Panc1 (cell line): ENCODE results near the gene TGM6. TPM values are rescaled to one million over a fixed set of nuclear protein-coding genes. Genes with fewer than 3 reads are reported as not detected.

Source experiments
- ATAC-seq: fragments of 200-7000 bp; cut with Tn5 transposase; 2 replicates; pipeline ENCODE4 v1.9.1; 2020; ENCODE audit warnings: mild to moderate bottlenecking, moderate library complexity
- BruUV-seq: library from RNA; stranded (reverse); fragments of 400-500 nt; replicated peaks from 2 replicates; lab custom pipeline; 2021; lab: Mats Ljungman, UMichigan
- CTCF ChIA-PET: fragments of 300-600 bp; sonication (Branson Sonifier 250); formaldehyde crosslinking; loops from one replicate; lab custom pipeline; 2022; ENCODE audit warnings: antibody characterized with exemption; lab: Charles Lee
- POLR2A ChIA-PET: fragments of 300-600 bp; sonication (Branson Sonifier 250); formaldehyde crosslinking; loops from one replicate; lab custom pipeline; 2022; ENCODE audit warnings: antibody characterized with exemption; lab: Charles Lee
- DNase-seq: peaks from one replicate; pipeline ENCODE4 v3.0.0-alpha.2; 2010; ENCODE audit warnings: low read depth, low spot score
- H3K27ac ChIP-seq: 2 replicates; pipeline ENCODE4 v1.5.1; 2011; ENCODE audit warnings: mild to moderate bottlenecking, low read length, inconsistent platforms
- H3K27me3 ChIP-seq: fragments of 200-500 bp; sonication (Bioruptor generic); 2 replicates; pipeline ENCODE4 v1.6.0; 2014; ENCODE audit warnings: low read length, inconsistent platforms; ENCODE audit not compliant: control insufficient read depth, insufficient read depth
- H3K36me3 ChIP-seq: fragments of 200-500 bp; sonication (Bioruptor generic); 2 replicates; pipeline ENCODE4 v1.5.1; 2014; ENCODE audit warnings: inconsistent platforms, mild to moderate bottlenecking, low read length, moderate library complexity; ENCODE audit not compliant: control insufficient read depth, insufficient read depth
- H3K4me1 ChIP-seq: 2 replicates; pipeline ENCODE4 v1.5.1; 2011; ENCODE audit warnings: inconsistent platforms, mild to moderate bottlenecking, low read length, moderate library complexity; ENCODE audit not compliant: control insufficient read depth, insufficient read depth
- H3K4me3 ChIP-seq, 2 experiments: 2 replicates each; pipeline ENCODE4 v1.5.1; 2011 to 2012; ENCODE audit warnings: low read depth in 2 of 2, low read length in 2 of 2, mild to moderate bottlenecking in 2 of 2, inconsistent platforms in 1 of 2, moderate library complexity in 1 of 2
- H3K9me3 ChIP-seq: fragments of 200-500 bp; sonication (Bioruptor generic); 2 replicates; pipeline ENCODE4 v1.5.1; 2014; ENCODE audit warnings: low read depth, mild to moderate bottlenecking, inconsistent platforms, low read length, moderate library complexity; ENCODE audit not compliant: control insufficient read depth, insufficient read depth
- POLR2AphosphoS5 ChIP-seq: IDR thresholded peaks from 2 replicates; pipeline ENCODE4 v1.6.1; 2012; ENCODE audit warnings: mild to moderate bottlenecking, low read depth, low read length, moderate library complexity
- SIN3A ChIP-seq: IDR thresholded peaks from 2 replicates; pipeline ENCODE4 v1.6.1; 2012; ENCODE audit warnings: low read depth, mild to moderate bottlenecking, low read length, moderate library complexity, borderline replicate concordance; ENCODE audit not compliant: insufficient read depth
- TCF7L2 ChIP-seq: IDR thresholded peaks from 2 replicates; pipeline ENCODE4 v1.6.1; 2011; ENCODE audit warnings: mild to moderate bottlenecking, low read depth, low read length, inconsistent platforms
- in situ Hi-C: cut with HindIII; loops from 2 replicates; pipeline ENCODE4 v1.10.0; 2016; ENCODE audit warnings: low sequenced_read_pairs, low pct_unique_long_range_greater_than_20kb
- intact Hi-C: fragments of 100-400 bp; cut with micrococcal nuclease; formaldehyde crosslinking; loops from one replicate; pipeline ENCODE4 v1.10.0; 2022; ENCODE audit not compliant: unreplicated experiment
- total RNA-seq: library from RNA; stranded (reverse); gene quantifications from one replicate; pipeline ENCODE4 v1.2.1, GENCODE V29; 2021; ENCODE audit not compliant: unreplicated experiment
- TF ChIP-seq, protein P1 (sequence below), 2 experiments: IDR thresholded peaks; 2 replicates each; pipeline ENCODE4 v1.6.1; 2011 to 2012; ENCODE audit warnings: low read depth in 2 of 2, control low read depth in 1 of 2, low read length in 1 of 2, mild to moderate bottlenecking in 1 of 2, moderate library complexity in 1 of 2; ENCODE audit not compliant: insufficient read depth in 1 of 2
- TF ChIP-seq, protein P2 (sequence below): fragments of 450-650 bp; IDR thresholded peaks from 2 replicates; pipeline ENCODE4 v1.5.1; 2017; ENCODE audit warnings: mild to moderate bottlenecking

TGM6 gene
- total RNA-seq, 1 experiment from 2014 or later: not detected

DNA sequence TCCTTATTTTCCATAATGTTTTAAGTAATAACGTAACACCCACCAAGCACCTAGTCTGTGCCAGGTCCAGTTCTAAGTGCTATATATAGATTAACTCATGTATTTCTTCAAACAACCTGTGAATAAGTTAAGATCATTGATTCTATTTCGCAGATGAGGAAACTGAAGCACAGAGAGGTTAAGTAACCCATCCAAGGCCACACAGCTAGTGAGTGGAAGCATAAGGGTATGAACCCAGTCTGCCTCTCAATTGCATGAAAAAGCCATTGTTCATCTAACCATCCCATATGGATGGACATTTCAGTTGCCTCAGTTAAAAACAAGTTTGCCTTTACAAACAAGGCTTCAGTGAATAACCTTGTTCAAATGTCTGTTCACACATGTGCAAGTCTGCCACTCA, 20.8 kb downstream of the TGM6 start:
- no peak overlapping the region for H3K4me3 ChIP-seq
- CTCF ChIA-PET: interaction anchor here (0.5 to 0.7 kb wide), 2 partner anchors 297 to 432 kb away, joined by 3 to 4 read pairs; no protein-coding TSS in a partner anchor
- intact Hi-C loops (no loop called here), in situ Hi-C loops (no loop called here)
- H3K27me3 ChIP-seq: no peaks in the 10 kb centered on the region
- TF ChIP-seq, protein P1, sequence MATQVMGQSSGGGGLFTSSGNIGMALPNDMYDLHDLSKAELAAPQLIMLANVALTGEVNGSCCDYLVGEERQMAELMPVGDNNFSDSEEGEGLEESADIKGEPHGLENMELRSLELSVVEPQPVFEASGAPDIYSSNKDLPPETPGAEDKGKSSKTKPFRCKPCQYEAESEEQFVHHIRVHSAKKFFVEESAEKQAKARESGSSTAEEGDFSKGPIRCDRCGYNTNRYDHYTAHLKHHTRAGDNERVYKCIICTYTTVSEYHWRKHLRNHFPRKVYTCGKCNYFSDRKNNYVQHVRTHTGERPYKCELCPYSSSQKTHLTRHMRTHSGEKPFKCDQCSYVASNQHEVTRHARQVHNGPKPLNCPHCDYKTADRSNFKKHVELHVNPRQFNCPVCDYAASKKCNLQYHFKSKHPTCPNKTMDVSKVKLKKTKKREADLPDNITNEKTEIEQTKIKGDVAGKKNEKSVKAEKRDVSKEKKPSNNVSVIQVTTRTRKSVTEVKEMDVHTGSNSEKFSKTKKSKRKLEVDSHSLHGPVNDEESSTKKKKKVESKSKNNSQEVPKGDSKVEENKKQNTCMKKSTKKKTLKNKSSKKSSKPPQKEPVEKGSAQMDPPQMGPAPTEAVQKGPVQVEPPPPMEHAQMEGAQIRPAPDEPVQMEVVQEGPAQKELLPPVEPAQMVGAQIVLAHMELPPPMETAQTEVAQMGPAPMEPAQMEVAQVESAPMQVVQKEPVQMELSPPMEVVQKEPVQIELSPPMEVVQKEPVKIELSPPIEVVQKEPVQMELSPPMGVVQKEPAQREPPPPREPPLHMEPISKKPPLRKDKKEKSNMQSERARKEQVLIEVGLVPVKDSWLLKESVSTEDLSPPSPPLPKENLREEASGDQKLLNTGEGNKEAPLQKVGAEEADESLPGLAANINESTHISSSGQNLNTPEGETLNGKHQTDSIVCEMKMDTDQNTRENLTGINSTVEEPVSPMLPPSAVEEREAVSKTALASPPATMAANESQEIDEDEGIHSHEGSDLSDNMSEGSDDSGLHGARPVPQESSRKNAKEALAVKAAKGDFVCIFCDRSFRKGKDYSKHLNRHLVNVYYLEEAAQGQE (IDR thresholded peaks at IDR 0.05; ENCODE audit: insufficient read depth in 1 of 2, low read depth in 2 of 2, low read length in 1 of 2): no peak
- TF ChIP-seq POLR2AphosphoS5 (no peak), TCF7L2 (no peak), SIN3A (no peak)
- TF ChIP-seq, protein P2, sequence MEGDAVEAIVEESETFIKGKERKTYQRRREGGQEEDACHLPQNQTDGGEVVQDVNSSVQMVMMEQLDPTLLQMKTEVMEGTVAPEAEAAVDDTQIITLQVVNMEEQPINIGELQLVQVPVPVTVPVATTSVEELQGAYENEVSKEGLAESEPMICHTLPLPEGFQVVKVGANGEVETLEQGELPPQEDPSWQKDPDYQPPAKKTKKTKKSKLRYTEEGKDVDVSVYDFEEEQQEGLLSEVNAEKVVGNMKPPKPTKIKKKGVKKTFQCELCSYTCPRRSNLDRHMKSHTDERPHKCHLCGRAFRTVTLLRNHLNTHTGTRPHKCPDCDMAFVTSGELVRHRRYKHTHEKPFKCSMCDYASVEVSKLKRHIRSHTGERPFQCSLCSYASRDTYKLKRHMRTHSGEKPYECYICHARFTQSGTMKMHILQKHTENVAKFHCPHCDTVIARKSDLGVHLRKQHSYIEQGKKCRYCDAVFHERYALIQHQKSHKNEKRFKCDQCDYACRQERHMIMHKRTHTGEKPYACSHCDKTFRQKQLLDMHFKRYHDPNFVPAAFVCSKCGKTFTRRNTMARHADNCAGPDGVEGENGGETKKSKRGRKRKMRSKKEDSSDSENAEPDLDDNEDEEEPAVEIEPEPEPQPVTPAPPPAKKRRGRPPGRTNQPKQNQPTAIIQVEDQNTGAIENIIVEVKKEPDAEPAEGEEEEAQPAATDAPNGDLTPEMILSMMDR: no peak
- no TSS peak for BruUV-seq
- no peak overlapping the region for H3K27ac ChIP-seq
- POLR2A ChIA-PET: no interaction called here
- ATAC-seq (no peak), DNase-seq (no peak)
- H3K9me3 ChIP-seq: no peaks in the 10 kb centered on the region; the same call in 1 of the 2 replicates
- no peaks in the 10 kb centered on the region for H3K36me3 ChIP-seq
- H3K4me1 ChIP-seq: no peaks in the 10 kb centered on the region

DNA sequence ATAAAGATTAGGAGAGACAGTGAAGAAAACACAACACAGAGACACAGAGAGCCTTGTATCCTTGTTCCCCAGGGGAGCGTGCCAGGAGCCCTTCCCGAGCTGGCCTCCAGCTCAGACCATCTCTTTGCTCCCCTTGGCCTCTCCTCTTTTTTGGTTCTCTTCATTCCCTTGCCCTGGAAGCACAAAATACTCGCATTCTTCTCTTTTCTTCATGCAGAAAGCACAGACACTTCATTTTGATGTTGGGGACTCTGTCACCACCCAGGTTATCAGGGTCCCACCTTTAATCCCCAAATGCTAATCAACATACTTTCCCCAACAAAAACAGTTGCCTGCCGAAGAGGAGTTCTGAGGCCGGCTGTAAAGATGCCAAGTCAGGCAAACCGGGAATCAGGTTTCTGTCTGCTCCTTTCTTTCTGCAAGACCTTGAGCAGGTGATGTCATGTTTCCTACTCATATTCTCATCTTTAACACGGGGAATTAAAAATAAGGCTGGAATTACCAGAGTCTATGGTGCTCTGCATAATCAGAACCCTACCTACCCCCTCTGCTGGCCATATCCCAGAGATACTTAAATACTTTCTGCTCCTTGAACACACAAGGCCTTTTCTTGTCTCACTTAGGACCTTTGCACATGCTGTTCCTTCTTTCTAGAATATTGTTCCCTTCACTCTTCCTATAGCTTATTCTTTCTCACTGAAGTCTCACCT, 21.7 kb downstream of the TGM6 start:
- no peak overlapping the region for H3K27ac ChIP-seq
- no peaks in the 10 kb centered on the region for H3K4me1 ChIP-seq
- in situ Hi-C loops: no loop called here
- H3K27me3 ChIP-seq: no peaks in the 10 kb centered on the region
- DNase-seq (no peak), ATAC-seq (peak; percentile 74)
- H3K4me3 ChIP-seq: no peak overlapping the region
- intact Hi-C loops: no loop called here
- ChIA-PET CTCF (interaction anchor here (0.7 kb wide), 1 partner anchor 433 kb away, joined by 3 read pairs; no protein-coding TSS in a partner anchor), POLR2A (no interaction called here)
- TF ChIP-seq TCF7L2: no peak
- TF ChIP-seq, protein P2: peak; percentile 69
- no peaks in the 10 kb centered on the region; the same call in 1 of the 2 replicates for H3K9me3 ChIP-seq
- no peaks in the 10 kb centered on the region for H3K36me3 ChIP-seq
- no TSS peak for BruUV-seq
